Measurements from ENCODE around the gene JUN. TPM values are rescaled to one million over a fixed set of nuclear protein-coding genes. Genes with fewer than 3 reads are reported as not detected.

JUN gene
- total and polyA plus RNA-seq, 3 donors from 2014 or later: 40.9 to 67.8 (median 60.6) TPM

- Histone ChIP-seq H3K36me3 (ENCODE audit: low read depth, missing control alignments) (no peaks in the 10 kb centered on the region), H3K27me3 (no peaks in the 10 kb centered on the region), H3K4me3 (peak overlapping the region; percentile 74 to 86), H3K4me1 (peaks cover 14% of the 10 kb centered on the region), H3K27ac (peak overlapping the region; percentile 99), H3K9me3 (no peaks in the 10 kb centered on the region)
- peak; percentile 41 for DNase-seq
- intact Hi-C loops (cut with DNase I; ENCODE audit: low total_unique reads): loop anchor here (10.0 kb wide), 3 partner anchors 122 to 922 kb away; partner anchors contain the start of gene FGGY
- 1% methylated on average over 38 to 70 of the region's 82 CpGs for WGBS, 2 donors
- TF ChIP-seq CTCF (IDR thresholded peaks at IDR 0.05) (no peak), POLR2A (IDR thresholded peaks at IDR 0.05) (no peak)
Measured at GRCh38 chr1:58782178-58783089, 1.4 kb downstream of the JUN start.

GRCh38 chr1:58781541-58782177 lies 2.2 kb downstream of the JUN start:
- no peaks in the 10 kb centered on the region for H3K36me3 ChIP-seq (ENCODE audit: low read depth, missing control alignments)
- peaks cover 14% of the 10 kb centered on the region for H3K4me1 ChIP-seq
- H3K27ac ChIP-seq: peak overlapping the region; percentile 99
- H3K4me3 ChIP-seq: peak overlapping the region; percentile 74 to 86
- no peaks in the 10 kb centered on the region for H3K27me3 ChIP-seq
- H3K9me3 ChIP-seq: no peaks in the 10 kb centered on the region
- WGBS, 2 donors: 1% methylated on average over 32 of the region's 32 CpGs
- peak; percentile 72 for DNase-seq
- intact Hi-C loops (cut with DNase I; ENCODE audit: low total_unique reads): loop anchor here (10.0 kb wide), 3 partner anchors 123 to 923 kb away; partner anchors contain the start of gene FGGY
- TF ChIP-seq CTCF (IDR thresholded peaks at IDR 0.05) (peak; percentile 37 to 58 (median 47)), POLR2A (IDR thresholded peaks at IDR 0.05) (no peak)

- no peaks in the 10 kb centered on the region for H3K27me3 ChIP-seq
- H3K4me3 ChIP-seq: peak overlapping the region; percentile 74 to 86
- no peaks in the 10 kb centered on the region for H3K36me3 ChIP-seq (ENCODE audit: low read depth, missing control alignments)
- TF ChIP-seq CTCF (IDR thresholded peaks at IDR 0.05) (no peak), POLR2A (IDR thresholded peaks at IDR 0.05) (no peak)
- WGBS, 2 donors: 10 to 21% methylated on average over 2 of the region's 2 CpGs
- peaks cover 13% of the 10 kb centered on the region for H3K4me1 ChIP-seq
- H3K9me3 ChIP-seq: no peaks in the 10 kb centered on the region
- peak overlapping the region in 1 of 2 donors; percentile 99 for H3K27ac ChIP-seq
- intact Hi-C loops (cut with DNase I; ENCODE audit: low total_unique reads): loop anchor here (10.0 kb wide), 3 partner anchors 124 to 924 kb away; partner anchors contain the start of gene FGGY
- DNase-seq: no peak
Measured at GRCh38 chr1:58780836-58781452, 2.9 kb downstream of the JUN start.

- no peak for DNase-seq
- H3K36me3 ChIP-seq (ENCODE audit: low read depth, missing control alignments): no peaks in the 10 kb centered on the region
- no peak overlapping the region for H3K4me3 ChIP-seq
- peak overlapping the region in 1 of 2 donors; percentile 17 for H3K27ac ChIP-seq
- intact Hi-C loops (cut with DNase I; ENCODE audit: low total_unique reads): loop anchor here (10.0 kb wide), 3 partner anchors 124 to 924 kb away; partner anchors contain the start of gene FGGY
- no peaks in the 10 kb centered on the region for H3K27me3 ChIP-seq
- H3K4me1 ChIP-seq: peaks cover 8% of the 10 kb centered on the region
- TF ChIP-seq POLR2A (IDR thresholded peaks at IDR 0.05): no peak
- TF ChIP-seq CTCF (IDR thresholded peaks at IDR 0.05): no peak
- H3K9me3 ChIP-seq: no peaks in the 10 kb centered on the region
Measured at GRCh38 chr1:58780411-58780810, 3.4 kb downstream of the JUN start.
